HepG2 (cell line): ENCODE data around the gene IFT122. TPM values are rescaled to one million over a fixed set of nuclear protein-coding genes. Genes with fewer than 3 reads are reported as not detected.

Experiments used
- BORCS8-MEF2B ChIP-seq: sonication (generic); formaldehyde crosslinking; IDR thresholded peaks from 2 replicates; pipeline ENCODE4 v1.8.0; 2022; ENCODE audit warnings: mild to moderate bottlenecking, missing genetic modification reagents
- CAMTA2 ChIP-seq: sonication (generic); formaldehyde crosslinking; IDR thresholded peaks from 2 replicates; pipeline ENCODE4 v1.4.0; 2020; ENCODE audit warnings: mild to moderate bottlenecking, missing genetic modification reagents, borderline replicate concordance
- FOXJ3 ChIP-seq: sonication (generic); formaldehyde crosslinking; IDR thresholded peaks from 2 replicates; pipeline ENCODE4 v1.4.0; 2020; ENCODE audit warnings: missing genetic modification reagents, mild to moderate bottlenecking, borderline replicate concordance
- GATA4 ChIP-seq: sonication (generic); IDR thresholded peaks from 2 replicates; pipeline ENCODE4 v1.6.1; 2016; ENCODE audit warnings: antibody characterized with exemption, low read depth, borderline replicate concordance
- NFAT5 ChIP-seq: sonication (generic); formaldehyde crosslinking; IDR thresholded peaks from 2 replicates; pipeline ENCODE4 v1.4.0; 2020; ENCODE audit warnings: missing genetic modification reagents
- RNF2 ChIP-seq: fragments of 450-650 bp; conservative IDR thresholded peaks from 2 replicates; pipeline ENCODE4 v1.6.1; 2016; ENCODE audit warnings: low read depth
- SMARCE1 ChIP-seq: fragments of 450-650 bp; IDR thresholded peaks from 2 replicates; pipeline ENCODE4 v1.6.1; 2017; ENCODE audit warnings: borderline replicate concordance
- SOX13 ChIP-seq, 3 experiments: fragments of 450-650 bp in 1 of 3; sonication (generic) in 1 of 3; formaldehyde crosslinking in 1 of 3; IDR thresholded peaks in 2 of 3; conservative IDR thresholded peaks in 1 of 3; 2 replicates each; pipeline versions ENCODE4 v1.5.0 to v1.6.1; 2016 to 2020; ENCODE audit warnings: antibody characterized with exemption in 1 of 3, mild to moderate bottlenecking in 1 of 3, missing compliant biosample characterization in 1 of 3, missing genetic modification reagents in 1 of 3, moderate library complexity in 1 of 3
- TFDP1 ChIP-seq: IDR thresholded peaks from 2 replicates; pipeline ENCODE4 v1.6.1; 2016; ENCODE audit warnings: missing compliant biosample characterization, missing genetic modification reagents, borderline replicate concordance
- ZNF160 ChIP-seq: sonication (generic); formaldehyde crosslinking; IDR thresholded peaks from 2 replicates; pipeline ENCODE4 v1.8.0; 2022; ENCODE audit warnings: mild to moderate bottlenecking, inconsistent platforms, missing genetic modification reagents
- ZNF850 ChIP-seq: sonication (generic); formaldehyde crosslinking; conservative IDR thresholded peaks from 2 replicates; pipeline ENCODE4 v1.9.0; 2021; ENCODE audit warnings: mild to moderate bottlenecking, missing genetic modification reagents
- polyA plus RNA-seq, 8 experiments: library from polyadenylated mRNA; depleted of rRNA in 3 of 8; stranded (reverse) in 7 of 8; unstranded in 1 of 8; fragments of >200 nt; fragmentation: Illumina TruSeq in 4 of 8; extraction: Trizol in 4 of 8; gene quantifications; 2 replicates each; pipeline versions ENCODE4 v1.2.1 to v1.2.3, GENCODE V29; 2011 to 2016; ENCODE audit warnings: low read depth in 4 of 8, missing spikeins in 1 of 8, mixed read lengths in 1 of 8; ENCODE audit not compliant: insufficient read depth in 1 of 8
- total RNA-seq, 5 experiments: library from RNA; depleted of rRNA; stranded (reverse); fragments of >200 nt; fragmentation: Illumina TruSeq; extraction: Trizol; gene quantifications; 2 replicates each; pipeline ENCODE4 v1.2.3, GENCODE V29; 2016; ENCODE audit warnings: low read depth in 1 of 5
- TF ChIP-seq, protein P1 (sequence below), 2 experiments: fragments of 450-650 bp in 1 of 2; sonication (generic) in 1 of 2; formaldehyde crosslinking in 1 of 2; IDR thresholded peaks; 2 replicates each; pipeline versions ENCODE4 v1.6.1 to v1.8.0; 2016 to 2022; ENCODE audit warnings: antibody characterized with exemption in 1 of 2, mild to moderate bottlenecking in 1 of 2, missing genetic modification reagents in 1 of 2
- TF ChIP-seq, protein P2 (sequence below): sonication (generic); formaldehyde crosslinking; conservative IDR thresholded peaks from 2 replicates; pipeline ENCODE4 v1.4.0; 2020; ENCODE audit warnings: missing genetic modification reagents

The IFT122 gene
- total and polyA plus RNA-seq, 2 of the 13 experiments (the other 11 are each of a cell fraction or from before 2014, with no cell fraction given) = 10.1 to 10.3 TPM

- no peak for TF ChIP-seq TFDP1 (CRISPR knock-in tag)
- no peak for TF ChIP-seq SMARCE1
- TF ChIP-seq, protein P1, sequence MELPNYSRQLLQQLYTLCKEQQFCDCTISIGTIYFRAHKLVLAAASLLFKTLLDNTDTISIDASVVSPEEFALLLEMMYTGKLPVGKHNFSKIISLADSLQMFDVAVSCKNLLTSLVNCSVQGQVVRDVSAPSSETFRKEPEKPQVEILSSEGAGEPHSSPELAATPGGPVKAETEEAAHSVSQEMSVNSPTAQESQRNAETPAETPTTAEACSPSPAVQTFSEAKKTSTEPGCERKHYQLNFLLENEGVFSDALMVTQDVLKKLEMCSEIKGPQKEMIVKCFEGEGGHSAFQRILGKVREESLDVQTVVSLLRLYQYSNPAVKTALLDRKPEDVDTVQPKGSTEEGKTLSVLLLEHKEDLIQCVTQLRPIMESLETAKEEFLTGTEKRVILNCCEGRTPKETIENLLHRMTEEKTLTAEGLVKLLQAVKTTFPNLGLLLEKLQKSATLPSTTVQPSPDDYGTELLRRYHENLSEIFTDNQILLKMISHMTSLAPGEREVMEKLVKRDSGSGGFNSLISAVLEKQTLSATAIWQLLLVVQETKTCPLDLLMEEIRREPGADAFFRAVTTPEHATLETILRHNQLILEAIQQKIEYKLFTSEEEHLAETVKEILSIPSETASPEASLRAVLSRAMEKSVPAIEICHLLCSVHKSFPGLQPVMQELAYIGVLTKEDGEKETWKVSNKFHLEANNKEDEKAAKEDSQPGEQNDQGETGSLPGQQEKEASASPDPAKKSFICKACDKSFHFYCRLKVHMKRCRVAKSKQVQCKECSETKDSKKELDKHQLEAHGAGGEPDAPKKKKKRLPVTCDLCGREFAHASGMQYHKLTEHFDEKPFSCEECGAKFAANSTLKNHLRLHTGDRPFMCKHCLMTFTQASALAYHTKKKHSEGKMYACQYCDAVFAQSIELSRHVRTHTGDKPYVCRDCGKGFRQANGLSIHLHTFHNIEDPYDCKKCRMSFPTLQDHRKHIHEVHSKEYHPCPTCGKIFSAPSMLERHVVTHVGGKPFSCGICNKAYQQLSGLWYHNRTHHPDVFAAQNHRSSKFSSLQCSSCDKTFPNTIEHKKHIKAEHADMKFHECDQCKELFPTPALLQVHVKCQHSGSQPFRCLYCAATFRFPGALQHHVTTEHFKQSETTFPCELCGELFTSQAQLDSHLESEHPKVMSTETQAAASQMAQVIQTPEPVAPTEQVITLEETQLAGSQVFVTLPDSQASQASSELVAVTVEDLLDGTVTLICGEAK (IDR thresholded peaks at IDR 0.05) = no peak
- TF ChIP-seq, protein P1 (CRISPR knock-in tag; IDR thresholded peaks at IDR 0.05) = no peak
- TF ChIP-seq BORCS8-MEF2B (CRISPR knock-in tag) = no peak
- TF ChIP-seq GATA4 = no peak
- TF ChIP-seq, protein P2, sequence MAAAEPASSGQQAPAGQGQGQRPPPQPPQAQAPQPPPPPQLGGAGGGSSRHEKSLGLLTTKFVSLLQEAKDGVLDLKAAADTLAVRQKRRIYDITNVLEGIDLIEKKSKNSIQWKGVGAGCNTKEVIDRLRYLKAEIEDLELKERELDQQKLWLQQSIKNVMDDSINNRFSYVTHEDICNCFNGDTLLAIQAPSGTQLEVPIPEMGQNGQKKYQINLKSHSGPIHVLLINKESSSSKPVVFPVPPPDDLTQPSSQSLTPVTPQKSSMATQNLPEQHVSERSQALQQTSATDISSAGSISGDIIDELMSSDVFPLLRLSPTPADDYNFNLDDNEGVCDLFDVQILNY = no peak
- no peak for TF ChIP-seq ZNF160 (CRISPR knock-in tag)
- no peak for TF ChIP-seq CAMTA2 (CRISPR knock-in tag)
- TF ChIP-seq FOXJ3 (CRISPR knock-in tag) = no peak
- TF ChIP-seq SOX13 (IDR thresholded peaks at IDR 0.05) = no peak
- TF ChIP-seq SOX13 (CRISPR knock-in tag; conservative IDR thresholded peaks at IDR 0.05 in 1 of 2, IDR thresholded peaks at IDR 0.05 in 1 of 2) = no peak
- TF ChIP-seq NFAT5 (CRISPR knock-in tag) = 0 out of 2 replicates have a peak, but pooled peaks have one; percentile 41
- TF ChIP-seq RNF2 = no peak
- no peak for TF ChIP-seq ZNF850 (CRISPR knock-in tag)
Observed at GRCh38 chr3:129398803-129399144, 41.2 kb upstream of the IFT122 start (continued).
